Mononuclear cell (primary cell): Measurements from ENCODE around the gene ACAP1. TPM values are rescaled to one million over a fixed set of nuclear protein-coding genes. Genes with fewer than 3 reads are reported as not detected.
"Not testable (repeated sequence)": the region's sequence is repeated elsewhere in the genome, so short reads cannot be mapped to it uniquely, and the experiment has no call there.

Experiments used
- H3K27me3 ChIP-seq: 2 replicates; pipeline ENCODE4 v1.6.0; 2011; ENCODE audit warnings: low read length, control low read depth; ENCODE audit not compliant: insufficient read depth
- H3K4me1 ChIP-seq: 2 replicates; pipeline ENCODE4 v1.5.1; 2011; ENCODE audit warnings: mild to moderate bottlenecking, low read length, control low read depth; ENCODE audit not compliant: insufficient read depth
- H3K4me3 ChIP-seq: 2 replicates; pipeline ENCODE4 v1.5.1; 2011; ENCODE audit warnings: mild to moderate bottlenecking, low read length, moderate library complexity
- H3K9me3 ChIP-seq: 2 replicates; pipeline ENCODE4 v1.5.1; 2011; ENCODE audit warnings: low read depth, mild to moderate bottlenecking, control low read depth, low read length
- total RNA-seq: library from RNA; depleted of rRNA; stranded (reverse); fragments of >200 nt; gene quantifications from one replicate; pipeline ENCODE4 v1.2.3, GENCODE V29; 2012

Gene ACAP1
- total RNA-seq, 1 donor = 107 TPM

DNA sequence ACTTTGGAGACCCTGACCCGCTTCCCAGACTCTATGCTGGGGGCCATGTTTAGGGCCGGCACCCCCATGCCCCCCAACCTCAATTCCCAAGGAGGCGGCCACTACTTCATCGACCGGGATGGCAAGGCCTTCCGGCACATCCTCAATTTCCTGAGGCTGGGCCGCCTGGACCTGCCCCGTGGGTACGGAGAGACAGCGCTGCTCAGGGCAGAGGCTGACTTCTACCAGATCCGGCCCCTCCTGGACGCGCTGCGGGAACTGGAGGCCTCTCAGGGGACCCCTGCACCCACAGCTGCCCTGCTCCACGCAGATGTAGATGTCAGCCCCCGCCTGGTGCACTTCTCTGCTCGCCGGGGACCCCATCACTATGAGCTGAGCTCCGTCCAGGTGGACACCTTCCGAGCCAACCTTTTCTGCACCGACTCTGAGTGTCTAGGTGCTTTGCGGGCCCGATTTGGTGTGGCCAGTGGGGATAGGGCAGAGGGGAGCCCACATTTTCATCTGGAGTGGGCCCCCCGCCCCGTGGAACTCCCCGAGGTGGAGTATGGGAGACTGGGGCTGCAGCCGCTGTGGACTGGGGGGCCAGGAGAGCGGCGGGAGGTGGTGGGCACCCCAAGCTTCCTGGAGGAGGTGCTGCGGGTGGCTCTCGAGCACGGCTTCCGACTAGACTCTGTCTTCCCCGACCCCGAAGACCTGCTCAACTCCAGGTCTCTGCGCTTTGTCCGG lies 16.7 kb downstream of the ACAP1 start:
- H3K9me3 ChIP-seq = no peaks in the 10 kb centered on the region
- peaks cover 40% of the 10 kb centered on the region for H3K4me1 ChIP-seq
- no peak overlapping the region for H3K4me3 ChIP-seq
- no peaks in the 10 kb centered on the region for H3K27me3 ChIP-seq

DNA sequence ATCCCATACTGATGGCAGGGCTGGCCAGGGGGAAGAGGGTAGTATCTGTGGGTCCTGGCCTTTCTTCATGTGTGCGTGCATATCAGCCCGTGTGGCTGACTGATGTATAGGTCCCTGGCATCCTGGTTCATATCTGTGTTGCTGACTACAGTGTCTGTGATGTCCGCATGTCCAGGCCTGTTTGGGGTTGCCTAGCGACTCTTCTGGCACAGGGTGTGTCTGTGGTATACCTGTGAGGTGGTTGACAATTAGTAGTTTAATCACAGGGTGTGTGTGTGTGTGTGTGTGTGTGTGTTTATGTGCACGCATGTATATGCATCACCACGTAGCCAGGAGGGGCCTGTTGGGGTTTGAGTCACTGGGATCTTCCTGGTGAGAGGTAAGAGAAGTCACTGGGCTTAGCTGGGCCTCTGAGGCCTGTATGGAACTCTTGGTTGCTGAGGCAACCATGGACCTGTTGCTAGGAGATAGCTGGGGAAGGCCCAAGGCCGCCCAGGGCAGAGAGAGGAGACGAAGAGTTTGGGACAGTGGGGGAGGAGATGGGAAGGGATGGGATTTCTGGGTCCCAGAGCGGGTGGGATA lies 18.0 kb downstream of the ACAP1 start:
- Histone ChIP-seq H3K9me3 (no peaks in the 10 kb centered on the region), H3K27me3 (no peaks in the 10 kb centered on the region), H3K4me1 (peaks cover 40% of the 10 kb centered on the region), H3K4me3 (no peak overlapping the region)

DNA sequence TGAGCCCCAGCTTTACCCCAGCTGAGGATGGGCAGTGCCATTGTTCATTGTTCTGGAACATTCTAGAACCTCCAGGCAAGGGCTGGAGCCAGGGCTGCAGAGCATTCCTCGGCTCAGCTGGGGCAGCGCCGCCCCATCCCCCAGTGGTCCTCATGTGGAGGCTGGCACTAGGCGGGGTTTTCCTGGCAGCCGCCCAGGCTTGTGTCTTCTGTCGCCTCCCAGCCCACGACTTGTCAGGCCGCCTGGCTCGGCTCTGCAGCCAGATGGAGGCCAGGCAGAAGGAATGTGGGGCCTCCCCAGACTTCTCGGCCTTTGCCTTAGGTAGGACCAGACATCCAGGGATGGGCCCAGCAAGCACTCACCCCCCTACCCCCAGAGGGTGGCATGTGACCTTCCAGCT lies 18.7 kb downstream of the ACAP1 start, which contains the start of gene TMEM95:
Gene TMEM95 (plus strand): TSS at position 104 of the 400 bp plus-strand sequence. CDS start 49 bp downstream, at position 153.
- H3K4me3 ChIP-seq = no peak within 1 kb of the TSS
- no peaks in the 10 kb centered on the region for H3K9me3 ChIP-seq
- no peaks in the 10 kb centered on the region for H3K27me3 ChIP-seq
- peaks cover 40% of the 10 kb centered on the region for H3K4me1 ChIP-seq

DNA sequence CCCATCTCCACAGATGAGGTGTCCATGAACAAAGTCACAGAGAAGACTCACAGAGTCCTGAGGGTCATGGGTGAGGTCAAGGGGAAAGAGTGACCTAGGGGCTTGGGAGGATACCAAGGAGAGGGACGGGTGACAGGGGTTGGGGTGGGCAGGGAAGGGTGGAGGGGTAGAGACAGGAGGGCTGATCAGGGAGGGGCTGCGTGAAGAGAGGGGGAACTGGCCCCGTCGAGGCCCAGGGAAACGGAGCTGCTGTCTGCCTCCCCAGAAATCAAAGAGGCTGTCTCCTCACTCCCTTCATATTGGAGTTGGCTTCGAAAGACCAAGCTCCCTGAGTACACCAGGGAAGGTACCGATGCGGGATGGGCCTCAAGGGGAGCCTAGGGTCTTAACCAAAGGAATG lies 19.2 kb downstream of the ACAP1 start:
- Histone ChIP-seq H3K4me3 (no peak overlapping the region), H3K4me1 (peaks cover 37% of the 10 kb centered on the region)

DNA sequence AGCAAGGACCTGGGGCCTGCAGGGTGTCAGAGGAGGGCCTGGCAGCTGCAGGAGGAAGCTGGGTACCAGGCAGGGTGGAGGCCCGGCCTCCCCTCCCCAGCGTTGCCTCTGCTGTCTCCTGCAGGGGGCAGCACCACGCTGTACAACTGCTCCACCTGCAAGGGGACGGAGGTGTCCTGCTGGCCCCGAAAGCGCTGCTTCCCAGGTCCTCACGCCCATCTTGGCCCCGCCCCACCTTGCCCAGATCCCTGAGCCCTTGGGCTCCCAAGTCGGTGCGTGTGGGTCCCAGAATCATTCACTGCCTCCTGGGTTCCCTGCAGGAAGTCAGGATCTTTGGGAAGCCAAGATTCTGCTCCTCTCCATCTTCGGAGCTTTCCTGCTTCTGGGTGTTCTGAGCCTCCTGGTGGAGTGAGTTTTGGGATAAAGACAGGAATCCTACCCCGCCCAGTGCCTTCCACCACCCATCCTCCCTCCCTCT lies 19.8 kb downstream of the ACAP1 start:
- peaks cover 31% of the 10 kb centered on the region for H3K4me1 ChIP-seq
- no peaks in the 10 kb centered on the region for H3K9me3 ChIP-seq
- H3K4me3 ChIP-seq = no peak overlapping the region
- no peaks in the 10 kb centered on the region for H3K27me3 ChIP-seq

More for the DNA sequence above, 19.2 kb downstream of the ACAP1 start:
- no peaks in the 10 kb centered on the region for H3K27me3 ChIP-seq
- no peaks in the 10 kb centered on the region for H3K9me3 ChIP-seq

DNA sequence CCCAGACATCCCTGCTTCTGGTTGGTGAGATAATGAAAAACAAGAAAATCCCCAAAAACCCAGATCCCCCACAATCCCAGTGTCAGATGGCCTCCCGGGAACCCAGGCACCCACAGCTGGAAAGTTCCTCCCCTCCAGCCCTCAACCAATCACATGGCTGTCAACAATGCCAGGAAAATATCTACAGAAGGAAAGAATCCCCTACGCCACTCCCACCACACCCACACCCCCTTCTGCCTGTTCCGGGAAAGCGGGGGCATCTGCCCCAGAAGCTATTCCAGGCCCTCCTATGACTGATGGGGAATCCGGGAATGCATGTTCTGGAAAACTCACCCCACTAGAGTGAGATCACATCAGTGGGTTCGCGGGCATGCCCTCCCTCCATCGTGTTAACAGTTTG lies 20.4 kb downstream of the ACAP1 start:
- Histone ChIP-seq H3K4me3 (no peak overlapping the region), H3K27me3 (no peaks in the 10 kb centered on the region), H3K4me1 (peaks cover 28% of the 10 kb centered on the region), H3K9me3 (no peaks in the 10 kb centered on the region)

DNA sequence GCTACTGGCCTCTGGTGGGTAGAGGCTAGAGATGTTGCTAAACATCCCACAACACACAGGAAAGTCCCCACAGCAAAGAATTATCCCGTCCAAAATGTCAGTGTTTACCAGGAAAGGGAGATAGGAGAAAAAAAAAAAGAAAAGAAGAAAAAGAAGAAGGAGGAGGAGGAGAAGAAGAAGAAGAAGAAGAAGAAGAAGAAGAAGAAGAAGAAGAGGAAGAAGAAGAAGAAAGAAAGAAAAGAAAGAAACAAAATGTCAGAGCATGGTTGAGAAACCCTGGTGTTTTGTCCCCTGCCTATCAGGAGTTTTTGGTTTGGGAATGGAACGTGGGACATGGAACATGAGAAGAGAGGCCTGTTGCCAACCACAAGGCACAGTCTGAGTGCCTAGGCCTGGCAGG lies 21.1 kb downstream of the ACAP1 start:
- H3K4me1 ChIP-seq = peaks cover 24% of the 10 kb centered on the region
- H3K9me3 ChIP-seq = no peaks in the 10 kb centered on the region
- H3K27me3 ChIP-seq = no peaks in the 10 kb centered on the region
- H3K4me3 ChIP-seq = no peak overlapping the region

DNA sequence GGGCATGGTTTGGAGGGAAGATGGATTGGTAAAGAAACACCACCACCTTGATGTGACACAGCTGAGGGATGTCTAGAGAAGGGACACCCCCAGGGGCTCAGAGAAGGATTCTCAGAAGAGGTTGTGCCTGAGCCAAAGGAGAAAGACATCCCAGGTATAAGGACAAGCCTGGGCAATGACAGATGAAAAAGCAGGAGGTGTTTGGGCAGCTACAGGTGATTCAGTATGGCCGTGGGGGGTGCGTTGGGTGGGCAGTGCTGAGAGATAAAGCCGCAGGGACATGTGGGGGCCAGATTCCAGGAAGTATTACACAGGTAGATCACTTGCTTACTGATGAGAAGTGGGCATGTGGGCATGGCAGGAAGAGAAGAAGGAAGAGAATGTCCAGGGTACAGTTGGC lies 25.6 kb downstream of the ACAP1 start:
- H3K4me3 ChIP-seq = no peak overlapping the region
- H3K4me1 ChIP-seq = no peaks in the 10 kb centered on the region
- no peaks in the 10 kb centered on the region for H3K9me3 ChIP-seq
- no peaks in the 10 kb centered on the region for H3K27me3 ChIP-seq

DNA sequence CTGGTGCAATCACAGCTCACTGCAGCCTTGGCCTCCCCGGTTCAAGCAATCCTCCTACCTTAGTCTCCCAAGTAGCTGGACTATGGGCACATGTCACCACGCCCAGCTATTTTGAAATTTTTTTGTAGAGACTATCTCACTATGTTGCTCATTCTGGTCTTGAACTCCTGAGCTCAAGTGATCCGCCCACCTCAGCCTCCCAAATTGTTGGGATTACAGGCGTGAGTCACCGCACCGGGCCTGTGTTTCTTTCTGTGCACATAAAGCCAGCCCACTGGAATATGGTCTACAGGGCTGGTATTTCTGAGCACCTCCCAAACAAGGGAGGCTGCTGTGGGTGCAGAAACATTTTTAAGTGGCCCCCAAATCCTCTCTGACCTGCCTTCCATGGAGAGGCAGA lies 27.0 kb downstream of the ACAP1 start:
- Histone ChIP-seq H3K4me1 (no peaks in the 10 kb centered on the region), H3K27me3 (no peaks in the 10 kb centered on the region), H3K4me3 (no peak overlapping the region), H3K9me3 (no peaks in the 10 kb centered on the region)

DNA sequence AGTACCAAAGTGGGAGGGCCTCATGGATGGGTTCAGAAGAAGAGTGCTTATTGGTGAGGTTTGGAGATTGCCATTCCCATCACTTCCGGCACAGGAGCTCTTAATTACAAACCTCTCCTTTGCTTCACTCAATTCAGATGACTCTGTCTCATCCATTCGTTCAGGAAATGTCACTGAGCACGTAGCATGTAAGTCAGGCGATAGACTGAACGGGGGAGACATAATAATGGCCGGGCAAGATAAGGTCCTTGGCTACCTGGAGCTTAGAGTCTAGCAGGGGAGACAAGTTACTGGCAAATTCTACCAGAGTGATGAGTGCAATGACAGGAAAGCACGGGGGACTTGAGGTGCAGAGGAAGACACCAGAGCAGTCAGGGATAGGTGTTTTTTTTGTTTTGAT lies 29.6 kb downstream of the ACAP1 start:
- not testable (repeated sequence) for H3K9me3 ChIP-seq, H3K4me3 ChIP-seq, H3K27me3 ChIP-seq, H3K4me1 ChIP-seq

DNA sequence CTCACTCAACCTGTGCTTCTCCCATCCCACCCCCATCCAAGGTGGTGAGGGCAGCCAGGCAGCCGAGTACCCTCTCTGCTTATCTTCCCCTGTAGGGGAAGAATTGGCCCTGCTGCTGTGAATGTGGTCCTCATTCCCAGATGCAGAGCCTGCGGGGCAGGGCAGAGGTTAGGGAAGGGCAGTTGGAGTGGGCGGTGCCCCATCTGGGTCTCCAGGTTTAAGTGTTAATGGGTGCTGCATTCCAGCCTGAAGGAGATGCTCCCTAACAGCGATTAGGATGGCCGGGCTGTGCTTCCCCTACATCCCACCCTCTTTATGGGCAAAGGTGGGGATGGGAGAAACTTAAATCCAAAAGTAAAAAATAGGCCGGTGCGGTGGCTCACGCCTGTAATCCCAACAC lies 30.8 kb downstream of the ACAP1 start:
- Histone ChIP-seq H3K4me1 (no peaks in the 10 kb centered on the region), H3K27me3 (no peaks in the 10 kb centered on the region), H3K9me3 (no peaks in the 10 kb centered on the region), H3K4me3 (no peak overlapping the region)

DNA sequence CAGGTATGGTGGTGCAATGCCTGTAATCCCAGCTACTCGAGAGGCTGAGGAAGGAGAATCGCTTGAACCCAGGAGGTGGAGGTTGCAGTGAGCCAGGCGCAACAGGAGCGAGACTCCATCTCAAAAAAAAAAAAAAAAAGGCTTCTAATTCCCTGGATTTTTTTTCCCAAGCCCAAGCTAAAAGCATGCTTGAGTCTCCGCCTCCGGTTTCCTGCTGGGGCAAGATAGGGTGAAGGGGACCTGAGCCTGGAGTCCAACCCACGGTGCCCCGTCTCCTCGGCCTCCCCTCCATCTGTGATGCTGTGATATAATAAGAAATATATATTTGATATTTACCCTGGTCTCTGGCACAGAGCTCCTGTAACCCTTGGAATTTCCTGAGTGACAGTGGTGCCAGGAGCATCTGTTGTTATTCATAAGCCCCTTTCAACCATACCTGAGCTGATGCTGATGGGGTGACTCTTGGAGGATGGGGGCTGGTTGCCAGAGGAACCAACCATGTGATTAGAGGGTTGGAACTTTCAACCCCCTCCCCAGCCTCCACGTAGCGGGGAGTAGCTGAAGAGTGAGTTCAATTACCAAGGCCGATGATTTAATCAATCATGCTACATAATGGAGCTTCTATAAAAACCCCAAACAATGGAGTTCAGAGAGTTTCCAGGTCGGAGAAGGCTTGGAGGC lies 31.7 kb downstream of the ACAP1 start:
- no peaks in the 10 kb centered on the region for H3K9me3 ChIP-seq
- no peaks in the 10 kb centered on the region for H3K27me3 ChIP-seq
- H3K4me3 ChIP-seq = no peak overlapping the region
- H3K4me1 ChIP-seq = no peaks in the 10 kb centered on the region

DNA sequence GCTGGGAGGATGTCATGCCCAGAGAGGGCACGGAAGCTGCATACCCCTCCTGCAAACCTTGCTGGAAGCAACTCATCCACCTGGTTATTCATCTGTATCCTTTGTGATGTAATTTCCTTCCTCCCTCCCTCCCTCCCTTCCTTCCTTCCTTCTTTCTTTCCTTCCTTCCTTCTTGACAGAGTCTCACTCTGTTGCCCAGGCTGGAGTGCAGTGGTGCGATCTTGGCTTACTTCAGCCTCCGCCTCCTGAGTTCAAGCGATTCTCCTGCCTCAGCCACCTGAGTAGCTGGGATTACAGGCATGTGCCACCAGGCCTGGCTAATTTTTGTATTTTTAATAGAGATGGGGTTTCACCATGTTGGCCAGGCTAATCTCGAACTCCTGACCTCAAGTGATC lies 32.3 kb downstream of the ACAP1 start:
- not testable (repeated sequence) for H3K4me1 ChIP-seq, H3K27me3 ChIP-seq, H3K9me3 ChIP-seq, H3K4me3 ChIP-seq

DNA sequence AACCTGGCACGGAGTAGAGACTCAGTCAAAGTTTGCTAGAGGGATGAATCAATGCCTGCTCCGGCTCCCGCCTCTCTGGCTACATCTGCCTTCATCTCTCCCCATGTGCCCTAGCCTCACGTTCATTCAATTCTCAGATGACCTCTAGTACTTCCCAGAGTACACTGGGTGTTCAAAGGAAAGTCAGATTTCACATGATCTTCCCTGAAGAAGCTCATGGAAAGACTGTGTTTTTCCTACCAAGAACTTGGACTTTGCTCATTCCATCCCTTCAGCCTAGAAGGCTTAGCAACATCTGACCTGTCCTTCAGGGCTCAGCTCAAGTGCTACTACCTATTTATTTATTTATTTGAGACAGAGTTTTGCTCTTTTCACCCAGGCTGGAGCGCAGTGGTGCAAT lies 33.5 kb downstream of the ACAP1 start:
- Histone ChIP-seq H3K27me3 (no peaks in the 10 kb centered on the region), H3K9me3 (no peaks in the 10 kb centered on the region), H3K4me1 (no peaks in the 10 kb centered on the region), H3K4me3 (no peak overlapping the region)

DNA sequence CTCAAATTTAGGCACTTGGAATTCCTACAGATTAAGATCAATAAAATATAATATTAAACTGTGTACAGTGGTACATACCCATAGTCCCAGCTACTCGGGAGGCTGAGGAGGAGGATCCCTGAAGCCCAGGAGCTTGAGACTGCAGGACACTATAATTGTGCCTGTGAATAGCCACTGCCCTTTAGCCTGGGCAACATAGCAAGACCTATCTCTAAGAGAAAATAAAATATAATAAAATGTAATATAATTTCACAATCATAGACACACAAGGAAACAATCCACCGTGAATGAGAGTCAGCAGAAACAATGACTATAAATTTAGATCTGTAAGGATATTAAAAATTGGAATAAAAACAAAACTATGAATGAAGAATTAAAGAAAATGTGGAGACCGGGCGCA lies 34.5 kb downstream of the ACAP1 start:
- Histone ChIP-seq H3K9me3 (no peaks in the 10 kb centered on the region), H3K4me3 (no peak overlapping the region), H3K4me1 (no peaks in the 10 kb centered on the region), H3K27me3 (no peaks in the 10 kb centered on the region)
